Keratinocyte (primary cell): ENCODE measurements around the gene VAV2. TPM values are rescaled to one million over a fixed set of nuclear protein-coding genes. Genes with fewer than 3 reads are reported as not detected.

ENCODE experiments used
- DNase-seq: peaks from one replicate; pipeline ENCODE4 v3.0.0-alpha.2; 2011; ENCODE audit warnings: low read depth, missing footprints, low spot score
- FAIRE-seq: peaks from 2 replicates; lab custom pipeline; 2011; peaks lifted over from hg19 to GRCh38; lab: Jason Lieb, UNC
- H2AFZ ChIP-seq: 2 replicates; pipeline ENCODE4 v1.6.0; 2012; ENCODE audit warnings: low read length, control low read depth, inconsistent platforms; ENCODE audit not compliant: control insufficient read depth
- H3K27ac ChIP-seq: 2 replicates; pipeline ENCODE4 v1.5.1; 2011; ENCODE audit warnings: low read length; ENCODE audit not compliant: control insufficient read depth, insufficient read depth
- H3K27me3 ChIP-seq: 3 replicates; pipeline ENCODE4 v1.6.0; 2011; ENCODE audit warnings: low read length; ENCODE audit not compliant: control insufficient read depth, insufficient read depth; ENCODE audit errors: extremely low read depth
- H3K36me3 ChIP-seq, 2 experiments: 2 replicates in 1 of 2; 3 replicates in 1 of 2; pipeline ENCODE4 v1.5.1; 2011; ENCODE audit warnings: low read length in 2 of 2, mild to moderate bottlenecking in 1 of 2; ENCODE audit not compliant: control insufficient read depth in 2 of 2, insufficient read depth in 2 of 2; ENCODE audit errors: extremely low read depth in 1 of 2
- H3K4me1 ChIP-seq: 3 replicates; pipeline ENCODE4 v1.5.1; 2011; ENCODE audit warnings: low read length; ENCODE audit not compliant: control insufficient read depth, insufficient read depth; ENCODE audit errors: extremely low read depth
- H3K4me2 ChIP-seq: 3 replicates; pipeline ENCODE4 v1.6.0; 2011; ENCODE audit warnings: low read depth, low read length; ENCODE audit not compliant: control insufficient read depth, insufficient read depth; ENCODE audit errors: extremely low read depth
- H3K4me3 ChIP-seq, 3 experiments: fragments of 200-600 bp in 1 of 3; sonication (generic) in 1 of 3; 2 replicates in 2 of 3; 3 replicates in 1 of 3; pipeline ENCODE4 v1.5.1; 2011 to 2016; ENCODE audit warnings: low read length in 3 of 3, mild to moderate bottlenecking in 3 of 3, control low read depth in 2 of 3, inconsistent platforms in 1 of 3, low read depth in 1 of 3, mixed read lengths in 1 of 3, mixed run types in 1 of 3, moderate library complexity in 1 of 3; ENCODE audit not compliant: control insufficient read depth in 2 of 3, insufficient read depth in 2 of 3; ENCODE audit errors: extremely low read depth in 1 of 3
- H3K79me2 ChIP-seq: 2 replicates; pipeline ENCODE4 v1.6.0; 2012; ENCODE audit warnings: low read length; ENCODE audit not compliant: control insufficient read depth, insufficient read depth
- H3K9ac ChIP-seq: 3 replicates; pipeline ENCODE4 v1.6.0; 2011; ENCODE audit warnings: low read length; ENCODE audit not compliant: control insufficient read depth, insufficient read depth; ENCODE audit errors: extremely low read depth
- H3K9me1 ChIP-seq: 3 replicates; pipeline ENCODE4 v1.6.0; 2011; ENCODE audit warnings: low read length; ENCODE audit not compliant: control insufficient read depth, insufficient read depth; ENCODE audit errors: extremely low read depth
- H3K9me3 ChIP-seq: 2 replicates; pipeline ENCODE4 v1.5.1; 2012; ENCODE audit warnings: low read depth, low read length; ENCODE audit not compliant: control insufficient read depth
- H4K20me1 ChIP-seq: 3 replicates; pipeline ENCODE4 v1.6.0; 2011; ENCODE audit warnings: low read length; ENCODE audit not compliant: control insufficient read depth, insufficient read depth; ENCODE audit errors: extremely low read depth
- CTCF ChIP-seq, 3 experiments: IDR thresholded peaks in 1 of 3; conservative IDR thresholded peaks in 1 of 3; optimal IDR thresholded peaks in 1 of 3; 2 replicates in 2 of 3; 3 replicates in 1 of 3; pipeline versions ENCODE3 to v1.5.1; 2011; ENCODE audit warnings: low read length in 3 of 3, mild to moderate bottlenecking in 3 of 3, moderate library complexity in 2 of 3, control low read depth in 1 of 3, inconsistent platforms in 1 of 3; ENCODE audit not compliant: insufficient read depth in 2 of 3; ENCODE audit errors: extremely low read depth in 1 of 3
- EZH2 ChIP-seq: IDR thresholded peaks from one replicate; pipeline ENCODE4 v1.6.1; 2012; ENCODE audit warnings: inconsistent platforms, mild to moderate bottlenecking, low read length, moderate library complexity
- dilution Hi-C: fragments of 300-500 bp; cut with MboI; formaldehyde crosslinking; loops from one replicate; pipeline ENCODE4 v1.7.0; 2020; ENCODE audit warnings: low sequenced_read_pairs; ENCODE audit not compliant: extremely low pct_ligation_motif_present
- polyA plus RNA-seq, 5 experiments: library from polyadenylated mRNA; depleted of rRNA in 3 of 5; stranded (reverse) in 3 of 5; stranded (forward) in 1 of 5; unstranded in 1 of 5; fragments of >200 nt; gene quantifications; 1 replicate in 1 of 5; 2 replicates in 3 of 5; 3 replicates in 1 of 5; pipeline versions ENCODE4 v1.2.1 to v1.2.3, GENCODE V29; 2011 to 2012; ENCODE audit warnings: missing spikeins in 2 of 5, low read depth in 1 of 5, low replicate concordance in 1 of 5

VAV2 gene
- polyA plus RNA-seq, 1 donor (not counting 4 experiments of a cell fraction or from before 2014, with no cell fraction given): 16.4 TPM

GRCh38 chr9:133838859-133839507 is 153.1 kb downstream of the VAV2 start:
- no peak overlapping the region for H3K4me3 ChIP-seq
- dilution Hi-C loops: no loop called here
- H2AFZ ChIP-seq: no peak overlapping the region
- H3K9ac ChIP-seq: no peak overlapping the region
- TF ChIP-seq CTCF (optimal IDR thresholded peaks at IDR 0.05 in 1 of 3, IDR thresholded peaks at IDR 0.05 in 1 of 3, conservative IDR thresholded peaks at IDR 0.05 in 1 of 3; ENCODE audit: extremely low read depth in 1 of 3, insufficient read depth in 2 of 3, low read length in 3 of 3): no peak
- TF ChIP-seq EZH2: no peak
- no peak overlapping the region for H3K4me2 ChIP-seq
- no peak for DNase-seq
- H3K9me1 ChIP-seq: no peaks in the 10 kb centered on the region
- no peak for FAIRE-seq
- H3K27me3 ChIP-seq: no peaks in the 10 kb centered on the region
- peaks cover 19% of the 10 kb centered on the region for H3K4me1 ChIP-seq
- H3K79me2 ChIP-seq: peaks cover 34% of the 10 kb centered on the region
- no peaks in the 10 kb centered on the region for H3K36me3 ChIP-seq
- no peak overlapping the region for H3K27ac ChIP-seq
- H4K20me1 ChIP-seq: peaks cover 7% of the 10 kb centered on the region
- no peaks in the 10 kb centered on the region for H3K9me3 ChIP-seq

DNA sequence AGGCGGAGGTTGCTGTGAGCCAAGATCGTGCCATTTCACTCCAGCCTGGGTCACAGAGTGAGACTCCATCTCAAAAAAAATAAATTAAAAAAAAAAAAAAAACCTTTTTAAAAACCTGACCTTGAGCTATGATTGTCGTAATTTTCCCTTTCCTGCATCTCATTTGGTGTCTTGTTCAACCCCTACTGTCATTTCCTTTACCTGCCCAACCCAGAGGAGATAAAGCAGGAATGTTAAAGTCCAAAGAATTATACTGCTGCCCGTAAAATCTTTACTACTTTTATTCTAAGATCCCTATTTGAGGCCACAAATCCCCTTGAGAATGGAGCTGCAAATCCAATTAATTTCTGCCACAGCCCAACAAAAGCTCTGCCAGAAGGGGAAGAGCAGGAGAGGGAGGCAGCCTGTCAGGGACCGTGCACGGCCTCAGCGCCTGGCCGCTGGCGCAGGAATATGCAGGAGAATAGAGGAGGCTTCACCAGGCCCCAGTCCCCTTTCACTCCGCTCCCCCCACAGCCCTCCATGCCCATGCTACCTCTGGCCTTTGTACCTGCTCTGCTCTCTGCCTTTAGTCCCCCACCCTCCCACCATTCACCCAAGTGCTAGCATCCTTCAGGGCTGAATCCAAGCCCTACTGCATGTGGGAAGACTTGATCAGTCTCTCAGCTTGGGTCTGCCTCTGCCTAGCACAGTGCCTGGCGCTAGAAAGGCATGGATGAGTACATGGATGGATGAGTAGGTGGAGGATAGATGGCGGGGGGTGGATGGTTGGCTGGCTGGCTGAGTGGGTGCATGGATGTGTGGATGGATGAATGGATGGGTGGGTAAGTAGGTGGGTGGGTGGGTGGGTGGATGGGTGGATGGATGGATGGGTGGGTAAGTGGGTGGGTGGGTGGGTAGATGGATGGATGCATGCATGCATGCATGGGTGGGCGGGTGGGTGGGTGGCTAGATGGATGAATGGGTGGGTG is 154.2 kb downstream of the VAV2 start:
- Histone ChIP-seq H3K79me2 (peaks cover 29% of the 10 kb centered on the region), H4K20me1 (peaks cover 2% of the 10 kb centered on the region), H2AFZ (no peak overlapping the region), H3K4me3 (no peak overlapping the region), H3K27me3 (no peaks in the 10 kb centered on the region), H3K27ac (no peak overlapping the region), H3K9me1 (no peaks in the 10 kb centered on the region), H3K4me2 (no peak overlapping the region), H3K9ac (no peak overlapping the region), H3K4me1 (peaks cover 16% of the 10 kb centered on the region), H3K36me3 (peaks cover 0 to 2% of the 10 kb centered on the region in 2 experiments), H3K9me3 (no peaks in the 10 kb centered on the region)
- TF ChIP-seq CTCF (optimal IDR thresholded peaks at IDR 0.05 in 1 of 3, IDR thresholded peaks at IDR 0.05 in 1 of 3, conservative IDR thresholded peaks at IDR 0.05 in 1 of 3; ENCODE audit: extremely low read depth in 1 of 3, insufficient read depth in 2 of 3, low read length in 3 of 3): no peak
- TF ChIP-seq EZH2: no peak
- FAIRE-seq: no peak
- DNase-seq: no peak
- dilution Hi-C loops: no loop called here
